OCI-LY1 (cell line): ENCODE measurements around the gene S1PR5.

ENCODE experiments used
- CTCF ChIP-seq: fragments of 200-600 bp; sonication (generic), shearing (Covaris generic); IDR thresholded peaks from 2 replicates; pipeline ENCODE4 v1.5.1; 2017; ENCODE audit warnings: mild to moderate bottlenecking, antibody characterized with exemption, low read length, moderate library complexity, mixed read lengths
- EZH2 ChIP-seq: fragments of 200-600 bp; sonication (generic), shearing (Covaris generic); IDR thresholded peaks from 2 replicates; pipeline ENCODE4 v1.8.0; 2017; ENCODE audit warnings: borderline replicate concordance, mixed run types, mild to moderate bottlenecking, antibody characterized with exemption, low read length, moderate library complexity, mixed read lengths

GRCh38 chr19:10497371-10497770 lies 19.9 kb downstream of the S1PR5 start:
- no peak for TF ChIP-seq CTCF
- no peak for TF ChIP-seq EZH2
